KG1 (cell line): ENCODE results near the gene FAM53B.

Experiments
- DNase-seq: peaks from one replicate; lab custom pipeline; 2025; lab: John Stamatoyannopoulos, UW

FAM53B gene

GRCh38 chr10:124678557-124679240 is 65.5 kb downstream of the FAM53B start:
- no peak for DNase-seq

- DNase-seq: no peak
Observed at GRCh38 chr10:124677749-124678556, 66.2 kb downstream of the FAM53B start.

- no peak for DNase-seq
Observed at GRCh38 chr10:124677293-124677699, 66.9 kb downstream of the FAM53B start.

GRCh38 chr10:124676416-124677062 is 67.6 kb downstream of the FAM53B start:
- DNase-seq: no peak

GRCh38 chr10:124675824-124676223 is 68.4 kb downstream of the FAM53B start:
- no peak for DNase-seq

GRCh38 chr10:124675261-124675660 is 68.9 kb downstream of the FAM53B start:
- no peak for DNase-seq

GRCh38 chr10:124674768-124675222 is 69.4 kb downstream of the FAM53B start:
- no peak for DNase-seq

- DNase-seq: no peak
Observed at GRCh38 chr10:124672181-124672638, 72.0 kb downstream of the FAM53B start.

GRCh38 chr10:124671486-124672075 is 72.6 kb downstream of the FAM53B start:
- no peak for DNase-seq

GRCh38 chr10:124670849-124671248 is 73.3 kb downstream of the FAM53B start:
- DNase-seq: no peak

GRCh38 chr10:124669824-124670654 is 74.1 kb downstream of the FAM53B start:
- no peak for DNase-seq

- DNase-seq: no peak
Observed at GRCh38 chr10:124669141-124669823, 74.9 kb downstream of the FAM53B start.

GRCh38 chr10:124668517-124669051 is 75.6 kb downstream of the FAM53B start:
- no peak for DNase-seq

GRCh38 chr10:124667425-124668345 is 76.5 kb downstream of the FAM53B start:
- no peak for DNase-seq

GRCh38 chr10:124666494-124666893 is 77.7 kb downstream of the FAM53B start:
- DNase-seq: no peak

GRCh38 chr10:124665980-124666379 is 78.2 kb downstream of the FAM53B start:
- no peak for DNase-seq

- no peak for DNase-seq
Observed at GRCh38 chr10:124665558-124665957, 78.6 kb downstream of the FAM53B start.

- DNase-seq: no peak
Observed at GRCh38 chr10:124665091-124665490, 79.1 kb downstream of the FAM53B start.

GRCh38 chr10:124663766-124664360 is 80.3 kb downstream of the FAM53B start:
- DNase-seq: no peak
